Type B pancreatic cell (in vitro differentiated cells): ENCODE data around the gene CPNE4. TPM values are rescaled to one million over a fixed set of nuclear protein-coding genes. Genes with fewer than 3 reads are reported as not detected.

ENCODE experiments used
- DNase-seq: peaks from one replicate; pipeline ENCODE4 v3.0.0; 2021; ENCODE audit warnings: mixed read lengths; ENCODE audit not compliant: unreplicated experiment; ENCODE audit errors: extremely low spot score
- H3K27ac Mint-ChIP-seq: 2 replicates; pipeline ENCODE4 v1.8.0; 2021; ENCODE audit warnings: mild to moderate bottlenecking, mixed read lengths
- H3K27me3 Mint-ChIP-seq: 2 replicates; pipeline ENCODE4 v1.8.0; 2021; ENCODE audit warnings: mixed read lengths
- H3K36me3 Mint-ChIP-seq: 2 replicates; pipeline ENCODE4 v1.8.0; 2021; ENCODE audit warnings: mixed read lengths
- H3K4me1 Mint-ChIP-seq: one replicate; pipeline ENCODE4 v1.8.0; 2021; ENCODE audit warnings: mixed read lengths; ENCODE audit not compliant: unreplicated experiment
- H3K4me3 Mint-ChIP-seq: 2 replicates; pipeline ENCODE4 v1.8.0; 2021; ENCODE audit warnings: mild to moderate bottlenecking, mixed read lengths
- H3K9me3 Mint-ChIP-seq: 2 replicates; pipeline ENCODE4 v1.8.0; 2021; ENCODE audit warnings: mixed read lengths
- CTCF ChIP-seq: fragments of 200-600 bp; sonication (generic); conservative IDR thresholded peaks from 2 replicates; pipeline ENCODE4 v1.5.0; 2021; ENCODE audit warnings: antibody characterized with exemption, mild to moderate bottlenecking
- total RNA-seq: library from RNA; stranded (reverse); gene quantifications from 2 replicates; pipeline ENCODE4 v1.2.1, GENCODE V29; 2021; ENCODE audit warnings: low replicate concordance

CPNE4 gene
- total RNA-seq, 1 donor from 2014 or later: 5.2 TPM

- no peak for DNase-seq
- Mint-ChIP-seq H3K36me3 (no peaks in the 10 kb centered on the region), H3K27ac (no peak overlapping the region), H3K9me3 (no peaks in the 10 kb centered on the region), H3K4me1 (no peaks in the 10 kb centered on the region), H3K27me3 (peaks cover 24% of the 10 kb centered on the region), H3K4me3 (no peak overlapping the region)
- no peak for TF ChIP-seq CTCF
These were observed 504.0 kb downstream of the CPNE4 start for GRCh38 chr3:131530843-131531242.

GRCh38 chr3:131530388-131530787 is 504.4 kb downstream of the CPNE4 start:
- TF ChIP-seq CTCF: no peak
- Mint-ChIP-seq H3K9me3 (no peaks in the 10 kb centered on the region), H3K4me1 (no peaks in the 10 kb centered on the region), H3K27me3 (peaks cover 22% of the 10 kb centered on the region), H3K4me3 (no peak overlapping the region), H3K27ac (no peak overlapping the region), H3K36me3 (no peaks in the 10 kb centered on the region)
- DNase-seq: no peak

GRCh38 chr3:131526801-131527347 is 507.9 kb downstream of the CPNE4 start:
- peak; percentile 48 for TF ChIP-seq CTCF
- Mint-ChIP-seq H3K4me3 (peak overlapping the region; percentile 41), H3K9me3 (no peaks in the 10 kb centered on the region), H3K4me1 (no peaks in the 10 kb centered on the region), H3K36me3 (no peaks in the 10 kb centered on the region), H3K27ac (no peak overlapping the region), H3K27me3 (peaks cover 28% of the 10 kb centered on the region)
- DNase-seq: peak; percentile 72

GRCh38 chr3:131518680-131519079 is 516.1 kb downstream of the CPNE4 start:
- no peak overlapping the region for H3K4me3 Mint-ChIP-seq
- H3K27me3 Mint-ChIP-seq: peaks cover 24% of the 10 kb centered on the region
- H3K27ac Mint-ChIP-seq: no peak overlapping the region
- peaks cover 4% of the 10 kb centered on the region for H3K9me3 Mint-ChIP-seq
- no peak for DNase-seq
- H3K36me3 Mint-ChIP-seq: no peaks in the 10 kb centered on the region
- TF ChIP-seq CTCF: no peak
- H3K4me1 Mint-ChIP-seq: no peaks in the 10 kb centered on the region

- TF ChIP-seq CTCF: no peak
- H3K9me3 Mint-ChIP-seq: no peaks in the 10 kb centered on the region
- H3K4me3 Mint-ChIP-seq: no peak overlapping the region
- no peak for DNase-seq
- H3K4me1 Mint-ChIP-seq: peaks cover 7% of the 10 kb centered on the region
- peaks cover 29% of the 10 kb centered on the region for H3K27me3 Mint-ChIP-seq
- H3K36me3 Mint-ChIP-seq: peaks cover 4% of the 10 kb centered on the region
- H3K27ac Mint-ChIP-seq: no peak overlapping the region
These were observed 529.4 kb downstream of the CPNE4 start for GRCh38 chr3:131505421-131505820.

GRCh38 chr3:131503320-131503635 is 531.5 kb downstream of the CPNE4 start:
- H3K36me3 Mint-ChIP-seq: peaks cover 18% of the 10 kb centered on the region
- DNase-seq: no peak
- H3K4me3 Mint-ChIP-seq: peak overlapping the region; percentile 98
- H3K27ac Mint-ChIP-seq: peak overlapping the region; percentile 95
- peaks cover 29% of the 10 kb centered on the region for H3K27me3 Mint-ChIP-seq
- no peak for TF ChIP-seq CTCF
- H3K9me3 Mint-ChIP-seq: no peaks in the 10 kb centered on the region
- H3K4me1 Mint-ChIP-seq: peaks cover 13% of the 10 kb centered on the region
